ENCODE measurements around the gene ZNF385A. TPM values are rescaled to one million over a fixed set of nuclear protein-coding genes. Genes with fewer than 3 reads are reported as not detected.

Gene ZNF385A
- total and polyA plus RNA-seq, 2 of the 8 experiments (the other 6 are each of a cell fraction or from before 2014, with no cell fraction given): 5.2 to 14.3 TPM

- TF ChIP-seq, protein P1, sequence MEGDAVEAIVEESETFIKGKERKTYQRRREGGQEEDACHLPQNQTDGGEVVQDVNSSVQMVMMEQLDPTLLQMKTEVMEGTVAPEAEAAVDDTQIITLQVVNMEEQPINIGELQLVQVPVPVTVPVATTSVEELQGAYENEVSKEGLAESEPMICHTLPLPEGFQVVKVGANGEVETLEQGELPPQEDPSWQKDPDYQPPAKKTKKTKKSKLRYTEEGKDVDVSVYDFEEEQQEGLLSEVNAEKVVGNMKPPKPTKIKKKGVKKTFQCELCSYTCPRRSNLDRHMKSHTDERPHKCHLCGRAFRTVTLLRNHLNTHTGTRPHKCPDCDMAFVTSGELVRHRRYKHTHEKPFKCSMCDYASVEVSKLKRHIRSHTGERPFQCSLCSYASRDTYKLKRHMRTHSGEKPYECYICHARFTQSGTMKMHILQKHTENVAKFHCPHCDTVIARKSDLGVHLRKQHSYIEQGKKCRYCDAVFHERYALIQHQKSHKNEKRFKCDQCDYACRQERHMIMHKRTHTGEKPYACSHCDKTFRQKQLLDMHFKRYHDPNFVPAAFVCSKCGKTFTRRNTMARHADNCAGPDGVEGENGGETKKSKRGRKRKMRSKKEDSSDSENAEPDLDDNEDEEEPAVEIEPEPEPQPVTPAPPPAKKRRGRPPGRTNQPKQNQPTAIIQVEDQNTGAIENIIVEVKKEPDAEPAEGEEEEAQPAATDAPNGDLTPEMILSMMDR (IDR thresholded peaks at IDR 0.05; ENCODE audit: control extremely low read depth in 1 of 3, insufficient read depth in 1 of 3, low read depth in 1 of 3, low read length in 3 of 3): no peak
- TF ChIP-seq EGR1 (IDR thresholded peaks at IDR 0.05; ENCODE audit: borderline replicate concordance, low read depth, low read length) (no peak), ZNF274 (IDR thresholded peaks at IDR 0.05; ENCODE audit: borderline replicate concordance, extremely low read depth, low read length) (no peak), SP4 (IDR thresholded peaks at IDR 0.05; ENCODE audit: low read length) (no peak), KDM1A (IDR thresholded peaks at IDR 0.05; ENCODE audit: borderline replicate concordance, low read length) (no peak), EZH2 (IDR thresholded peaks at IDR 0.05; ENCODE audit: low read depth, low read length, severe bottlenecking) (no peak), TAF1 (IDR thresholded peaks at IDR 0.05; ENCODE audit: low read depth, low read length) (peak; percentile 49; the same call in 1 of the 2 replicates), SRF (IDR thresholded peaks at IDR 0.05; ENCODE audit: low read depth, low read length) (no peak), SP1 (IDR thresholded peaks at IDR 0.05; ENCODE audit: low read depth, low read length) (peak; percentile 75), TAF7 (optimal IDR thresholded peaks at IDR 0.05; ENCODE audit: borderline replicate concordance, low read depth, low read length) (no peak), RBBP5 (IDR thresholded peaks at IDR 0.05; ENCODE audit: borderline replicate concordance, low read depth, low read length) (peak; percentile 86; the same call in 1 of the 2 replicates), YY1 (IDR thresholded peaks at IDR 0.05; ENCODE audit: low read depth, low read length) (peak; percentile 40; the same call in 1 of the 2 replicates), JUND (IDR thresholded peaks at IDR 0.05; ENCODE audit: low read length) (peak; percentile 28; the same call in 1 of the 2 replicates), RAD21 (IDR thresholded peaks at IDR 0.05 in 1 of 2, conservative IDR thresholded peaks at IDR 0.05 in 1 of 2; ENCODE audit: low read depth in 2 of 2, low read length in 2 of 2) (no peak), USF2 (IDR thresholded peaks at IDR 0.05; ENCODE audit: low read length) (no peak), SIRT6 (IDR thresholded peaks at IDR 0.05; ENCODE audit: low read length) (no peak), SIN3A (conservative IDR thresholded peaks at IDR 0.05 in 1 of 2, IDR thresholded peaks at IDR 0.05 in 1 of 2; ENCODE audit: low read depth in 1 of 2, low read length in 2 of 2) (peak in 1 of 2 experiments; percentile 52; a peak in 1 of 4 replicates), EP300 (IDR thresholded peaks at IDR 0.05; ENCODE audit: borderline replicate concordance in 1 of 2, low read depth in 2 of 2, low read length in 2 of 2) (no peak)
- TF ChIP-seq, protein P2, sequence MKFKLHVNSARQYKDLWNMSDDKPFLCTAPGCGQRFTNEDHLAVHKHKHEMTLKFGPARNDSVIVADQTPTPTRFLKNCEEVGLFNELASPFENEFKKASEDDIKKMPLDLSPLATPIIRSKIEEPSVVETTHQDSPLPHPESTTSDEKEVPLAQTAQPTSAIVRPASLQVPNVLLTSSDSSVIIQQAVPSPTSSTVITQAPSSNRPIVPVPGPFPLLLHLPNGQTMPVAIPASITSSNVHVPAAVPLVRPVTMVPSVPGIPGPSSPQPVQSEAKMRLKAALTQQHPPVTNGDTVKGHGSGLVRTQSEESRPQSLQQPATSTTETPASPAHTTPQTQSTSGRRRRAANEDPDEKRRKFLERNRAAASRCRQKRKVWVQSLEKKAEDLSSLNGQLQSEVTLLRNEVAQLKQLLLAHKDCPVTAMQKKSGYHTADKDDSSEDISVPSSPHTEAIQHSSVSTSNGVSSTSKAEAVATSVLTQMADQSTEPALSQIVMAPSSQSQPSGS (IDR thresholded peaks at IDR 0.05; ENCODE audit: low read length): peak; percentile 35; the same call in 1 of the 2 replicates
Observed at GRCh38 chr12:54352022-54352531, 32.5 kb downstream of the ZNF385A start (continued).
